Measurements from ENCODE around the gene SLC22A23.
"Not testable (repeated sequence)": the region's sequence is repeated elsewhere in the genome, so short reads cannot be mapped to it uniquely, and the experiment has no call there.

Gene SLC22A23

DNA sequence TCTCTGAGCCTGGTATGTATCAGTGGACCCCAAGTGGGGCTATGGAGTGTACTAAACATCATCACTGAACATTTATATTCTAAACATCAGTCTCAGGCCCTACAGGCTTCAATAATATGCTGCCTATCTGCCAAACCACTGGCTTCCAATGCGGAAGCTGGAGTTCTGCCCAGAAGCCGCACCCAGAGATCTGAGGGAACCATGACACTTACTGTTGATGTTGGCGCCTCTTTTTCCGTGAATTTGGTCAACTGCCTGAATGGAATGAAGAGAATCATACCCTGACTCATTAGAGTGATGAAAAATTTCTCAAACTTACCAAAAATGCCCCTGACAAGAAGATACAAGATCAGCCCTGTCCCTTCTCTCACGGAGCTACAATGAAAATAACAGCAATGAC, 66.2 kb downstream of the SLC22A23 start:
- peak; percentile 98 for DNase-seq (ENCODE audit: low read depth)
- no peak for TF ChIP-seq CTCF (conservative IDR thresholded peaks at IDR 0.05; ENCODE audit: low read length)

GRCh38 chr6:3389390-3390167, 67.3 kb downstream of the SLC22A23 start:
- H3K4me3 ChIP-seq (ENCODE audit: low read length) = peak overlapping the region; percentile 32
- TF ChIP-seq CTCF (conservative IDR thresholded peaks at IDR 0.05; ENCODE audit: low read length) = no peak
- DNase-seq (ENCODE audit: low read depth) = peak; percentile 96

More for the DNA sequence above, 66.2 kb downstream of the SLC22A23 start:
- no peak overlapping the region for H3K4me3 ChIP-seq (ENCODE audit: low read length)

- H3K4me3 ChIP-seq (ENCODE audit: low read length) = no peak overlapping the region
- TF ChIP-seq CTCF (conservative IDR thresholded peaks at IDR 0.05; ENCODE audit: low read length) = no peak
- no peak for DNase-seq (ENCODE audit: low read depth)
Observed at GRCh38 chr6:3388786-3389185, 68.1 kb downstream of the SLC22A23 start.

DNA sequence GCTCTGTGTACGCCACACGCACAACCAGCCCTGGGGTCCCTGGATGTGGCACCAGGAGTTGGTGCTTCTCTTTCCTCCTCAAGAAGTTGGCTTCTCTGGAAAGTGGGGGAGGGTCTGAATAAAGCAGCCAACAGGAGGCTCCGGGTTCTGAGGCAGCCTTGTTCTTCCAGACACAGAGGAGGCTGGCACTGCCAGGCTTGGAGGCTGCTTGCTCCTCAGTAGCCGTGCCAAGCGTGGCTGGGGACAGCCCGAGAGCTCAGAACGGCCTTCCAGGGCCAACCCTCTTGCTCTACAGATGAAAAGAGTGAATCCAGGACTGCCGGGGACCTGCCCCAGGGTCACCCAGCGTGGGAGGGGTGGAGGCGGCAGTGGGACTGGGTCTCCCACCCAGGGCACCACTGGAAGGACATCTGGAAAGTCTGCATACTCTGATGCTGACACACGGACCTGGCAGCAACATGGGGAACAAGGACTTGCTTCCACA, 70.4 kb downstream of the SLC22A23 start:
- no peak for TF ChIP-seq CTCF (conservative IDR thresholded peaks at IDR 0.05; ENCODE audit: low read length)
- DNase-seq (ENCODE audit: low read depth) = no peak
- H3K4me3 ChIP-seq (ENCODE audit: low read length) = no peak overlapping the region

GRCh38 chr6:3385660-3386151, 71.1 kb downstream of the SLC22A23 start:
- TF ChIP-seq CTCF (conservative IDR thresholded peaks at IDR 0.05; ENCODE audit: low read length) = no peak
- DNase-seq (ENCODE audit: low read depth) = peak; percentile 86
- H3K4me3 ChIP-seq (ENCODE audit: low read length) = no peak overlapping the region

GRCh38 chr6:3385181-3385580, 71.7 kb downstream of the SLC22A23 start:
- not testable (repeated sequence) for DNase-seq (ENCODE audit: low read depth); H3K4me3 ChIP-seq (ENCODE audit: low read length)

DNA sequence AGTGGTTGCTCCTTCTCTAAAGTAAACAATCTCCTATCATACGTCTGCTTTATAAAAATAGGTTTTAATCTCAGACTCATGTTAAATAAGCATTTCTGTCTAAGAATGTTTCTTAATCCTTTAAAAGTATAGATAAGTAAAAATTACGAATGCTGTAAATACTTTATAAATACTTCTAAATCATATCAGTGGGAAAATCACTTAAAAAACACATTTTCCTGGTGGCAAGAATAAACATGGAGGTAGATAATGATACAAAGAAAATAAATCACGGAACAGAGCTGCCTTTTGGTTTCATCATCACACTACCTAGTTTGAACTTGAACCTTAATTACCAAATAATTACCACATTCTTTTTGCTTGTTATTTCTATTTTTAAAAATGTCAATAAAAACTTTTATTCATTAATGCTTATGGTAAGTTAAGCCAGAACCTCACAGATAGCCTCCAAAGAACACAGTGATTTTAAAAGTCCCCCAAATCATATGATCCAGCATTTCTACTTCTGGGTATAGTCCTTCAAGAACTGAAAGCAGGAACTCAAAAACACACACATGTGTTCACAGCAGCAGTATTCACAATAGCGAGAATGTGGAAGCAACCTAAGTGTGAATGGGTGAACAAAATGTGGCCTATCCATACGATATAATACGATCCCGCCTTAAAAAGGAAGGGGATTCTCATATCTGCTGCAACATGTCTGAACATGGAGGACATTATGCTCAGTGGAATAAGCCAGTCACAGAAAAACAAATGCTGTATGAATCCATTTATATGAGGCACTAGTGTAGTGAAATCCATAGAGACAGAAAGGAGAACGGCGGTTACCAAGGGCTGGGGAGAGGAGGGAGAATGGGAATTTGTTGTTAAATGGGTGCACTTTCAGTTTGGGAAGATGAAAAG, 72.4 kb downstream of the SLC22A23 start:
- DNase-seq (ENCODE audit: low read depth) = no peak
- H3K4me3 ChIP-seq (ENCODE audit: low read length) = no peak overlapping the region
- no peak for TF ChIP-seq CTCF (conservative IDR thresholded peaks at IDR 0.05; ENCODE audit: low read length)
